ENCODE measurements around the gene ASCC2. TPM values are rescaled to one million over a fixed set of nuclear protein-coding genes. Genes with fewer than 3 reads are reported as not detected.

ASCC2 gene
- total RNA-seq, 1 experiment from 2014 or later = 43.6 TPM

DNA sequence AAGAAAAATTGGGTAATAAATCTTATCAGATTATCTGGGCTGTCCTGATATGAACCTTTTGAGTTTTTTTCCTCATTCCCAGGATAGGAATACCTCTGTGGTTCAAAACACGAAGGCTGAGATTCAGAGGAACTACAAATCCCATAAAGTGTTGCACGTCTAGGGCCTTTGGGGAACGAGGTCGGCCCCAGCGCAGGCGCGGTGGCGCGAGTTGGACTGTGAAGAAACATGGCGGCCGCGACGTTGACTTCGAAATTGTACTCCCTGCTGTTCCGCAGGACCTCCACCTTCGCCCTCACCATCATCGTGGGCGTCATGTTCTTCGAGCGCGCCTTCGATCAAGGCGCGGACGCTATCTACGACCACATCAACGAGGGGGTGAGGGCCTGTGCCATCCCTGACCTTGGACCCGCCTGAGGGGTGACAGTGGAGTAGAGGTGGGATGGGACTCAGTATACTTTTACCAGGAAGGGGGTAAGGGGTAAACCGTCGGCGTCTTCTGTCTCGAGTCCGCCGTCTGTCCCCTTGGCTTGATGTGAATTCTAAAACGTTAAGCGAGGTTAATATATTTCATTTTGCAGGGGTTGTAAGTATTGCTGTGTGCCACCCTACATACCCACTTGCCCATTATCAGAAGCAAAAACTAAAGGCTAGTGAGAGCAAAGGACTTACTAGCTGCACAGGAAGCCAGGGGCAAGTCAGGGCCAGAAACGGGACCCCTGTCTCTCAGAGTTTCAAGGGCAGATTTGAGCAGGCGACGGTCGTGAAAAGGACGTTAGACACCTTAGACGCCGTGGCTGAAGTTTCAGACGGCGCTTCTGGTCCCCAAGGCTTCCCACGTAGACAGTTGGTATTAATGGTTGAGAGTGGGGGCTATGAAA is 70.7 kb downstream of the ASCC2 start, which contains the start of gene UQCR10:
Gene UQCR10 (plus strand): TSS at position 199 of the 881 bp plus-strand sequence. CDS start 30 bp downstream, at position 229.
- Mint-ChIP-seq H3K4me1 (peaks cover 14% of the 10 kb centered on the region), H3K9me3 (no peaks in the 10 kb centered on the region), H3K27me3 (ENCODE audit: low read depth) (no peaks in the 10 kb centered on the region), H3K4me3 (peak within 1 kb of the TSS; percentile 100), H3K36me3 (peaks cover 27% of the 10 kb centered on the region), H3K27ac (peak within 1 kb of the TSS; percentile 100)
- ChIA-PET CTCF (interaction anchor here (0.8 to 1.9 kb wide), 5 partner anchors 9 to 237 kb away, joined by 3 to 12 read pairs (median 3); no protein-coding TSS in a partner anchor), POLR2A (interaction anchor here (1.0 kb wide), 1 partner anchor 8 kb away, joined by 3 read pairs; no protein-coding TSS in a partner anchor)
- DNase-seq (ENCODE audit: low spot score) (peak; percentile 94), ATAC-seq (peak; percentile 69)
- no peak for TF ChIP-seq HMGA2 (CRISPR knock-in tag; IDR thresholded peaks at IDR 0.05)
- TF ChIP-seq MXD4 (CRISPR knock-in tag; IDR thresholded peaks at IDR 0.05; ENCODE audit: borderline replicate concordance) = no peak
- no peak for TF ChIP-seq ZNF423 (CRISPR knock-in tag; IDR thresholded peaks at IDR 0.05)
- TF ChIP-seq, protein P1, sequence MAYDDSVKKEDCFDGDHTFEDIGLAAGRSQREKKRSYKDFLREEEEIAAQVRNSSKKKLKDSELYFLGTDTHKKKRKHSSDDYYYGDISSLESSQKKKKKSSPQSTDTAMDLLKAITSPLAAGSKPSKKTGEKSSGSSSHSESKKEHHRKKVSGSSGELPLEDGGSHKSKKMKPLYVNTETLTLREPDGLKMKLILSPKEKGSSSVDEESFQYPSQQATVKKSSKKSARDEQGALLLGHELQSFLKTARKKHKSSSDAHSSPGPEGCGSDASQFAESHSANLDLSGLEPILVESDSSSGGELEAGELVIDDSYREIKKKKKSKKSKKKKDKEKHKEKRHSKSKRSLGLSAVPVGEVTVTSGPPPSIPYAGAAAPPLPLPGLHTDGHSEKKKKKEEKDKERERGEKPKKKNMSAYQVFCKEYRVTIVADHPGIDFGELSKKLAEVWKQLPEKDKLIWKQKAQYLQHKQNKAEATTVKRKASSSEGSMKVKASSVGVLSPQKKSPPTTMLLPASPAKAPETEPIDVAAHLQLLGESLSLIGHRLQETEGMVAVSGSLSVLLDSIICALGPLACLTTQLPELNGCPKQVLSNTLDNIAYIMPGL (CRISPR knock-in tag; IDR thresholded peaks at IDR 0.05) = peak; percentile 38; the same call in 1 of the 2 replicates
- TF ChIP-seq, protein P2, sequence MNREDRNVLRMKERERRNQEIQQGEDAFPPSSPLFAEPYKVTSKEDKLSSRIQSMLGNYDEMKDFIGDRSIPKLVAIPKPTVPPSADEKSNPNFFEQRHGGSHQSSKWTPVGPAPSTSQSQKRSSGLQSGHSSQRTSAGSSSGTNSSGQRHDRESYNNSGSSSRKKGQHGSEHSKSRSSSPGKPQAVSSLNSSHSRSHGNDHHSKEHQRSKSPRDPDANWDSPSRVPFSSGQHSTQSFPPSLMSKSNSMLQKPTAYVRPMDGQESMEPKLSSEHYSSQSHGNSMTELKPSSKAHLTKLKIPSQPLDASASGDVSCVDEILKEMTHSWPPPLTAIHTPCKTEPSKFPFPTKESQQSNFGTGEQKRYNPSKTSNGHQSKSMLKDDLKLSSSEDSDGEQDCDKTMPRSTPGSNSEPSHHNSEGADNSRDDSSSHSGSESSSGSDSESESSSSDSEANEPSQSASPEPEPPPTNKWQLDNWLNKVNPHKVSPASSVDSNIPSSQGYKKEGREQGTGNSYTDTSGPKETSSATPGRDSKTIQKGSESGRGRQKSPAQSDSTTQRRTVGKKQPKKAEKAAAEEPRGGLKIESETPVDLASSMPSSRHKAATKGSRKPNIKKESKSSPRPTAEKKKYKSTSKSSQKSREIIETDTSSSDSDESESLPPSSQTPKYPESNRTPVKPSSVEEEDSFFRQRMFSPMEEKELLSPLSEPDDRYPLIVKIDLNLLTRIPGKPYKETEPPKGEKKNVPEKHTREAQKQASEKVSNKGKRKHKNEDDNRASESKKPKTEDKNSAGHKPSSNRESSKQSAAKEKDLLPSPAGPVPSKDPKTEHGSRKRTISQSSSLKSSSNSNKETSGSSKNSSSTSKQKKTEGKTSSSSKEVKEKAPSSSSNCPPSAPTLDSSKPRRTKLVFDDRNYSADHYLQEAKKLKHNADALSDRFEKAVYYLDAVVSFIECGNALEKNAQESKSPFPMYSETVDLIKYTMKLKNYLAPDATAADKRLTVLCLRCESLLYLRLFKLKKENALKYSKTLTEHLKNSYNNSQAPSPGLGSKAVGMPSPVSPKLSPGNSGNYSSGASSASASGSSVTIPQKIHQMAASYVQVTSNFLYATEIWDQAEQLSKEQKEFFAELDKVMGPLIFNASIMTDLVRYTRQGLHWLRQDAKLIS (CRISPR knock-in tag; IDR thresholded peaks at IDR 0.05; ENCODE audit: borderline replicate concordance) = no peak
- TF ChIP-seq, protein P3, sequence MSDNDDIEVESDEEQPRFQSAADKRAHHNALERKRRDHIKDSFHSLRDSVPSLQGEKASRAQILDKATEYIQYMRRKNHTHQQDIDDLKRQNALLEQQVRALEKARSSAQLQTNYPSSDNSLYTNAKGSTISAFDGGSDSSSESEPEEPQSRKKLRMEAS (CRISPR knock-in tag; IDR thresholded peaks at IDR 0.05) = no peak; the same call in 1 of the 2 replicates
- no peak for TF ChIP-seq CREM (CRISPR knock-in tag; IDR thresholded peaks at IDR 0.05)
- TF ChIP-seq, protein P4, sequence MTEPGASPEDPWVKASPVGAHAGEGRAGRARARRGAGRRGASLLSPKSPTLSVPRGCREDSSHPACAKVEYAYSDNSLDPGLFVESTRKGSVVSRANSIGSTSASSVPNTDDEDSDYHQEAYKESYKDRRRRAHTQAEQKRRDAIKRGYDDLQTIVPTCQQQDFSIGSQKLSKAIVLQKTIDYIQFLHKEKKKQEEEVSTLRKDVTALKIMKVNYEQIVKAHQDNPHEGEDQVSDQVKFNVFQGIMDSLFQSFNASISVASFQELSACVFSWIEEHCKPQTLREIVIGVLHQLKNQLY (CRISPR knock-in tag; IDR thresholded peaks at IDR 0.05) = no peak
- no peak for TF ChIP-seq RORB (CRISPR knock-in tag; IDR thresholded peaks at IDR 0.05)
- TF ChIP-seq, protein P5, sequence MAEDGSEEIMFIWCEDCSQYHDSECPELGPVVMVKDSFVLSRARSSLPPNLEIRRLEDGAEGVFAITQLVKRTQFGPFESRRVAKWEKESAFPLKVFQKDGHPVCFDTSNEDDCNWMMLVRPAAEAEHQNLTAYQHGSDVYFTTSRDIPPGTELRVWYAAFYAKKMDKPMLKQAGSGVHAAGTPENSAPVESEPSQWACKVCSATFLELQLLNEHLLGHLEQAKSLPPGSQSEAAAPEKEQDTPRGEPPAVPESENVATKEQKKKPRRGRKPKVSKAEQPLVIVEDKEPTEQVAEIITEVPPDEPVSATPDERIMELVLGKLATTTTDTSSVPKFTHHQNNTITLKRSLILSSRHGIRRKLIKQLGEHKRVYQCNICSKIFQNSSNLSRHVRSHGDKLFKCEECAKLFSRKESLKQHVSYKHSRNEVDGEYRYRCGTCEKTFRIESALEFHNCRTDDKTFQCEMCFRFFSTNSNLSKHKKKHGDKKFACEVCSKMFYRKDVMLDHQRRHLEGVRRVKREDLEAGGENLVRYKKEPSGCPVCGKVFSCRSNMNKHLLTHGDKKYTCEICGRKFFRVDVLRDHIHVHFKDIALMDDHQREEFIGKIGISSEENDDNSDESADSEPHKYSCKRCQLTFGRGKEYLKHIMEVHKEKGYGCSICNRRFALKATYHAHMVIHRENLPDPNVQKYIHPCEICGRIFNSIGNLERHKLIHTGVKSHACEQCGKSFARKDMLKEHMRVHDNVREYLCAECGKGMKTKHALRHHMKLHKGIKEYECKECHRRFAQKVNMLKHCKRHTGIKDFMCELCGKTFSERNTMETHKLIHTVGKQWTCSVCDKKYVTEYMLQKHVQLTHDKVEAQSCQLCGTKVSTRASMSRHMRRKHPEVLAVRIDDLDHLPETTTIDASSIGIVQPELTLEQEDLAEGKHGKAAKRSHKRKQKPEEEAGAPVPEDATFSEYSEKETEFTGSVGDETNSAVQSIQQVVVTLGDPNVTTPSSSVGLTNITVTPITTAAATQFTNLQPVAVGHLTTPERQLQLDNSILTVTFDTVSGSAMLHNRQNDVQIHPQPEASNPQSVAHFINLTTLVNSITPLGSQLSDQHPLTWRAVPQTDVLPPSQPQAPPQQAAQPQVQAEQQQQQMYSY (CRISPR knock-in tag; IDR thresholded peaks at IDR 0.05) = no peak
- TF ChIP-seq, protein P6, sequence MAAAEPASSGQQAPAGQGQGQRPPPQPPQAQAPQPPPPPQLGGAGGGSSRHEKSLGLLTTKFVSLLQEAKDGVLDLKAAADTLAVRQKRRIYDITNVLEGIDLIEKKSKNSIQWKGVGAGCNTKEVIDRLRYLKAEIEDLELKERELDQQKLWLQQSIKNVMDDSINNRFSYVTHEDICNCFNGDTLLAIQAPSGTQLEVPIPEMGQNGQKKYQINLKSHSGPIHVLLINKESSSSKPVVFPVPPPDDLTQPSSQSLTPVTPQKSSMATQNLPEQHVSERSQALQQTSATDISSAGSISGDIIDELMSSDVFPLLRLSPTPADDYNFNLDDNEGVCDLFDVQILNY (CRISPR knock-in tag; IDR thresholded peaks at IDR 0.05) = 0 out of 2 replicates have a peak, but pooled peaks have one; percentile 58
- no peak for TF ChIP-seq NFATC4 (CRISPR knock-in tag; IDR thresholded peaks at IDR 0.05)
- TF ChIP-seq, protein P7, sequence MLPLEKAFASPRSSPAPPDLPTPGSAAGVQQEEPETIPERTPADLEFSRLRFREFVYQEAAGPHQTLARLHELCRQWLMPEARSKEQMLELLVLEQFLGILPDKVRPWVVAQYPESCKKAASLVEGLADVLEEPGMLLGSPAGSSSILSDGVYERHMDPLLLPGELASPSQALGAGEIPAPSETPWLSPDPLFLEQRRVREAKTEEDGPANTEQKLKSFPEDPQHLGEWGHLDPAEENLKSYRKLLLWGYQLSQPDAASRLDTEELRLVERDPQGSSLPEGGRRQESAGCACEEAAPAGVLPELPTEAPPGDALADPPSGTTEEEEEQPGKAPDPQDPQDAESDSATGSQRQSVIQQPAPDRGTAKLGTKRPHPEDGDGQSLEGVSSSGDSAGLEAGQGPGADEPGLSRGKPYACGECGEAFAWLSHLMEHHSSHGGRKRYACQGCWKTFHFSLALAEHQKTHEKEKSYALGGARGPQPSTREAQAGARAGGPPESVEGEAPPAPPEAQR (CRISPR knock-in tag; IDR thresholded peaks at IDR 0.05) = no peak
- no peak for TF ChIP-seq ZNF416 (CRISPR knock-in tag; IDR thresholded peaks at IDR 0.05)
- TF ChIP-seq ZNF232 (CRISPR knock-in tag; IDR thresholded peaks at IDR 0.05) = no peak
- TF ChIP-seq, protein P8, sequence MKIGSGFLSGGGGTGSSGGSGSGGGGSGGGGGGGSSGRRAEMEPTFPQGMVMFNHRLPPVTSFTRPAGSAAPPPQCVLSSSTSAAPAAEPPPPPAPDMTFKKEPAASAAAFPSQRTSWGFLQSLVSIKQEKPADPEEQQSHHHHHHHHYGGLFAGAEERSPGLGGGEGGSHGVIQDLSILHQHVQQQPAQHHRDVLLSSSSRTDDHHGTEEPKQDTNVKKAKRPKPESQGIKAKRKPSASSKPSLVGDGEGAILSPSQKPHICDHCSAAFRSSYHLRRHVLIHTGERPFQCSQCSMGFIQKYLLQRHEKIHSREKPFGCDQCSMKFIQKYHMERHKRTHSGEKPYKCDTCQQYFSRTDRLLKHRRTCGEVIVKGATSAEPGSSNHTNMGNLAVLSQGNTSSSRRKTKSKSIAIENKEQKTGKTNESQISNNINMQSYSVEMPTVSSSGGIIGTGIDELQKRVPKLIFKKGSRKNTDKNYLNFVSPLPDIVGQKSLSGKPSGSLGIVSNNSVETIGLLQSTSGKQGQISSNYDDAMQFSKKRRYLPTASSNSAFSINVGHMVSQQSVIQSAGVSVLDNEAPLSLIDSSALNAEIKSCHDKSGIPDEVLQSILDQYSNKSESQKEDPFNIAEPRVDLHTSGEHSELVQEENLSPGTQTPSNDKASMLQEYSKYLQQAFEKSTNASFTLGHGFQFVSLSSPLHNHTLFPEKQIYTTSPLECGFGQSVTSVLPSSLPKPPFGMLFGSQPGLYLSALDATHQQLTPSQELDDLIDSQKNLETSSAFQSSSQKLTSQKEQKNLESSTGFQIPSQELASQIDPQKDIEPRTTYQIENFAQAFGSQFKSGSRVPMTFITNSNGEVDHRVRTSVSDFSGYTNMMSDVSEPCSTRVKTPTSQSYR (CRISPR knock-in tag; IDR thresholded peaks at IDR 0.05) = no peak
- TF ChIP-seq ZNF396 (CRISPR knock-in tag; IDR thresholded peaks at IDR 0.05; ENCODE audit: borderline replicate concordance) = no peak
- TF ChIP-seq, protein P9, sequence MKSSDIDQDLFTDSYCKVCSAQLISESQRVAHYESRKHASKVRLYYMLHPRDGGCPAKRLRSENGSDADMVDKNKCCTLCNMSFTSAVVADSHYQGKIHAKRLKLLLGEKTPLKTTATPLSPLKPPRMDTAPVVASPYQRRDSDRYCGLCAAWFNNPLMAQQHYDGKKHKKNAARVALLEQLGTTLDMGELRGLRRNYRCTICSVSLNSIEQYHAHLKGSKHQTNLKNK (CRISPR knock-in tag; IDR thresholded peaks at IDR 0.05) = no peak
- TF ChIP-seq ZNF219 (CRISPR knock-in tag; IDR thresholded peaks at IDR 0.05; ENCODE audit: borderline replicate concordance) = no peak
- TF ChIP-seq NFYB (CRISPR knock-in tag; conservative IDR thresholded peaks at IDR 0.05; ENCODE audit: low read depth) = no peak

All from WTC11 (cell line).